ENCODE results near the gene TLK1. TPM values are rescaled to one million over a fixed set of nuclear protein-coding genes. Genes with fewer than 3 reads are reported as not detected.

TLK1 gene
- total and polyA plus RNA-seq, 10 of the 15 experiments (the other 5 are each of a cell fraction or from before 2014, with no cell fraction given), result 25.1 to 126 (median 57.3) TPM

- TF ChIP-seq POLR2AphosphoS5 (IDR thresholded peaks at IDR 0.05; ENCODE audit: low read length), result no peak
- TF ChIP-seq ZNF207 (IDR thresholded peaks at IDR 0.05; ENCODE audit: borderline replicate concordance), result no peak
- no peak for TF ChIP-seq NFYB (IDR thresholded peaks at IDR 0.05; ENCODE audit: insufficient read depth, low read depth, low read length)
- no peak for TF ChIP-seq SPI1 (IDR thresholded peaks at IDR 0.05; ENCODE audit: borderline replicate concordance, insufficient read depth, low read depth, low read length)
- no peak for TF ChIP-seq NR2C1 (IDR thresholded peaks at IDR 0.05)
- TF ChIP-seq EZH2 (IDR thresholded peaks at IDR 0.05; ENCODE audit: borderline replicate concordance, control insufficient read depth, low read depth, low read length), result no peak
- no peak for TF ChIP-seq NFIC (IDR thresholded peaks at IDR 0.05; ENCODE audit: low read depth, low read length)
- no peak for TF ChIP-seq FOXK2 (IDR thresholded peaks at IDR 0.05)
Observed at GRCh38 chr2:171185941-171186340, 25.2 kb upstream of the TLK1 start (continued).

- no peaks in the 10 kb centered on the region for H3K9me3 ChIP-seq (replicated peaks; ENCODE audit: control insufficient read depth, insufficient read depth, low read length)
- DNase-seq (ENCODE audit: low read depth, low spot score), result no peak
- no peaks in the 10 kb centered on the region for H3K79me2 ChIP-seq (ENCODE audit: control insufficient read depth, insufficient read depth, low read length)
- TF ChIP-seq RBBP5 (conservative IDR thresholded peaks at IDR 0.05) (no peak), SIX5 (IDR thresholded peaks at IDR 0.05; ENCODE audit: low read depth, low read length, severe bottlenecking) (no peak), POLR2A (IDR thresholded peaks at IDR 0.05; ENCODE audit: low read depth, low read length) (no peak), YBX1 (IDR thresholded peaks at IDR 0.05) (no peak)
- TF ChIP-seq, protein P1, sequence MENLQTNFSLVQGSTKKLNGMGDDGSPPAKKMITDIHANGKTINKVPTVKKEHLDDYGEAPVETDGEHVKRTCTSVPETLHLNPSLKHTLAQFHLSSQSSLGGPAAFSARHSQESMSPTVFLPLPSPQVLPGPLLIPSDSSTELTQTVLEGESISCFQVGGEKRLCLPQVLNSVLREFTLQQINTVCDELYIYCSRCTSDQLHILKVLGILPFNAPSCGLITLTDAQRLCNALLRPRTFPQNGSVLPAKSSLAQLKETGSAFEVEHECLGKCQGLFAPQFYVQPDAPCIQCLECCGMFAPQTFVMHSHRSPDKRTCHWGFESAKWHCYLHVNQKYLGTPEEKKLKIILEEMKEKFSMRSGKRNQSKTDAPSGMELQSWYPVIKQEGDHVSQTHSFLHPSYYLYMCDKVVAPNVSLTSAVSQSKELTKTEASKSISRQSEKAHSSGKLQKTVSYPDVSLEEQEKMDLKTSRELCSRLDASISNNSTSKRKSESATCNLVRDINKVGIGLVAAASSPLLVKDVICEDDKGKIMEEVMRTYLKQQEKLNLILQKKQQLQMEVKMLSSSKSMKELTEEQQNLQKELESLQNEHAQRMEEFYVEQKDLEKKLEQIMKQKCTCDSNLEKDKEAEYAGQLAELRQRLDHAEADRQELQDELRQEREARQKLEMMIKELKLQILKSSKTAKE (IDR thresholded peaks at IDR 0.05; ENCODE audit: low read depth, poor library complexity, severe bottlenecking), result no peak
- TF ChIP-seq, protein P2, sequence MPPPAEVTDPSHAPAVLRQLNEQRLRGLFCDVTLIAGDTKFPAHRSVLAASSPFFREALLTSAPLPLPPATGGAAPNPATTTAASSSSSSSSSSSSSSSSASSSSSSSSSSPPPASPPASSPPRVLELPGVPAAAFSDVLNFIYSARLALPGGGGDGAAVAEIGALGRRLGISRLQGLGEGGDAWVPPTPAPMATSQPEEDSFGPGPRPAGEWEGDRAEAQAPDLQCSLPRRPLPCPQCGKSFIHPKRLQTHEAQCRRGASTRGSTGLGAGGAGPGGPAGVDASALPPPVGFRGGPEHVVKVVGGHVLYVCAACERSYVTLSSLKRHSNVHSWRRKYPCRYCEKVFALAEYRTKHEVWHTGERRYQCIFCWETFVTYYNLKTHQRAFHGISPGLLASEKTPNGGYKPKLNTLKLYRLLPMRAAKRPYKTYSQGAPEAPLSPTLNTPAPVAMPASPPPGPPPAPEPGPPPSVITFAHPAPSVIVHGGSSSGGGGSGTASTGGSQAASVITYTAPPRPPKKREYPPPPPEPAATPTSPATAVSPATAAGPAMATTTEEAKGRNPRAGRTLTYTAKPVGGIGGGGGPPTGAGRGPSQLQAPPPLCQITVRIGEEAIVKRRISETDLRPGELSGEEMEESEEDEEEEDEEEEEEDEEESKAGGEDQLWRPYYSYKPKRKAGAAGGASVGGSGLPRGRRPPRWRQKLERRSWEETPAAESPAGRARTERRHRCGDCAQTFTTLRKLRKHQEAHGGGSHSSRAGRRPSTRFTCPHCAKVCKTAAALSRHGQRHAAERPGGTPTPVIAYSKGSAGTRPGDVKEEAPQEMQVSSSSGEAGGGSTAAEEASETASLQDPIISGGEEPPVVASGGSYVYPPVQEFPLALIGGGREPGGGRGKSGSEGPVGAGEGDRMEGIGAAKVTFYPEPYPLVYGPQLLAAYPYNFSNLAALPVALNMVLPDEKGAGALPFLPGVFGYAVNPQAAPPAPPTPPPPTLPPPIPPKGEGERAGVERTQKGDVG (CRISPR knock-in tag; IDR thresholded peaks at IDR 0.05), result no peak
- no peak overlapping the region for H2AFZ ChIP-seq (ENCODE audit: control insufficient read depth, low read depth, low read length)
- no peak for FAIRE-seq
- H3K27ac ChIP-seq (ENCODE audit: control insufficient read depth, insufficient read depth), result no peak overlapping the region
- H3K4me1 ChIP-seq (ENCODE audit: control insufficient read depth, insufficient read depth, low read length), result peaks cover 13% of the 10 kb centered on the region
- H4K20me1 ChIP-seq (ENCODE audit: control insufficient read depth, insufficient read depth), result no peaks in the 10 kb centered on the region
- no peak overlapping the region for H3K4me3 ChIP-seq
- 98% methylated on average over 2 of the region's 2 CpGs for WGBS (ENCODE audit: insufficient coverage, insufficient replicate concordance, low lambda C conversion rate, missing lambda C conversion rate)
- no peak overlapping the region for H3K9ac ChIP-seq (ENCODE audit: control insufficient read depth, insufficient read depth, low read length)
- in situ Hi-C loops (cut with MboI) (no loop called here), intact Hi-C loops (cut with micrococcal nuclease; ENCODE audit: unreplicated experiment) (no loop called here)
- ChIA-PET CTCF (no interaction called here), SMC1A (ENCODE audit: uncharacterized antibody, unreplicated experiment) (interaction anchor here (0.6 to 0.8 kb wide), 2 partner anchors 21 to 34 kb away, joined by 3 read pairs; no protein-coding TSS in a partner anchor), RAD21 (ENCODE audit: unreplicated experiment) (no interaction called here), POLR2A (no interaction called here)
- no peaks in the 10 kb centered on the region for H3K27me3 ChIP-seq (replicated peaks in 1 of 2; ENCODE audit: control insufficient read depth in 2 of 2, insufficient read depth in 2 of 2, low read length in 1 of 2)
- no TSS peak for BruUV-seq (replicated peaks)
- no peak for ATAC-seq
- no peak overlapping the region for H3K4me2 ChIP-seq (ENCODE audit: control insufficient read depth, insufficient read depth)
- H3K36me3 ChIP-seq (ENCODE audit: control insufficient read depth in 2 of 2, insufficient read depth in 2 of 2, low read length in 1 of 2), result no peaks in the 10 kb centered on the region
Observed at GRCh38 chr2:171185165-171185818, 24.6 kb upstream of the TLK1 start.
